SK-N-SH (cell line): ENCODE results near the gene CEP250.

ENCODE experiments used
- POLR2AphosphoS5 ChIP-seq: IDR thresholded peaks from 2 replicates; pipeline ENCODE4 v1.6.1; 2012; ENCODE audit warnings: low read depth, low read length
- RAD21 ChIP-seq: IDR thresholded peaks from 2 replicates; pipeline ENCODE4 v1.6.1; 2012; ENCODE audit warnings: mild to moderate bottlenecking, low read length
- RFX5 ChIP-seq: IDR thresholded peaks from 2 replicates; pipeline ENCODE4 v1.6.1; 2012; ENCODE audit warnings: mild to moderate bottlenecking, improper control_type of control experiment, low read length
- SIN3A ChIP-seq: IDR thresholded peaks from 2 replicates; pipeline ENCODE4 v1.6.1; 2012; ENCODE audit warnings: low read depth, mild to moderate bottlenecking, low read length, moderate library complexity, borderline replicate concordance
- TF ChIP-seq, protein P1 (sequence below): fragments of 200-600 bp; sonication (generic); IDR thresholded peaks from 2 replicates; pipeline ENCODE4 v1.6.1; 2017; ENCODE audit warnings: antibody characterized with exemption, mild to moderate bottlenecking, moderate library complexity
- TF ChIP-seq, protein P2 (sequence below): IDR thresholded peaks from 2 replicates; pipeline ENCODE4 v1.4.0; 2012; ENCODE audit warnings: low read depth

DNA sequence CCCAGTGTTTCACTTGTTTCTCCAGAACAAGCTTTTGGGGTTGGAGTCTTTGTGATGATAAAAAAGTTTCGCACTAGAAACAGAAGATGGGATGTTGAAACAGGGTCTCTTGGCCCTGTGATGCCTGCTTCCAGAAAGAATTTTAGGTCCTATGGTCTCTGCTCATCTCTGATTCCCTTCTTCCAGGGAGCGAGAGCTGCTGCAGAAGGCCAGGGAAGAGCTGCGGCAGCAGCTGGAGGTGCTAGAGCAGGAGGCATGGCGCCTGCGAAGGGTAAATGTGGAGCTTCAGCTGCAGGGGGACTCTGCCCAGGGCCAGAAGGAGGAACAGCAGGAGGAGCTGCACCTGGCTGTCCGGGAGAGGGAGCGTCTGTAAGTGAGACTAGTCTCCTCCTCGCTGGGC lies 18.3 kb downstream of the CEP250 start:
- TF ChIP-seq, protein P1, sequence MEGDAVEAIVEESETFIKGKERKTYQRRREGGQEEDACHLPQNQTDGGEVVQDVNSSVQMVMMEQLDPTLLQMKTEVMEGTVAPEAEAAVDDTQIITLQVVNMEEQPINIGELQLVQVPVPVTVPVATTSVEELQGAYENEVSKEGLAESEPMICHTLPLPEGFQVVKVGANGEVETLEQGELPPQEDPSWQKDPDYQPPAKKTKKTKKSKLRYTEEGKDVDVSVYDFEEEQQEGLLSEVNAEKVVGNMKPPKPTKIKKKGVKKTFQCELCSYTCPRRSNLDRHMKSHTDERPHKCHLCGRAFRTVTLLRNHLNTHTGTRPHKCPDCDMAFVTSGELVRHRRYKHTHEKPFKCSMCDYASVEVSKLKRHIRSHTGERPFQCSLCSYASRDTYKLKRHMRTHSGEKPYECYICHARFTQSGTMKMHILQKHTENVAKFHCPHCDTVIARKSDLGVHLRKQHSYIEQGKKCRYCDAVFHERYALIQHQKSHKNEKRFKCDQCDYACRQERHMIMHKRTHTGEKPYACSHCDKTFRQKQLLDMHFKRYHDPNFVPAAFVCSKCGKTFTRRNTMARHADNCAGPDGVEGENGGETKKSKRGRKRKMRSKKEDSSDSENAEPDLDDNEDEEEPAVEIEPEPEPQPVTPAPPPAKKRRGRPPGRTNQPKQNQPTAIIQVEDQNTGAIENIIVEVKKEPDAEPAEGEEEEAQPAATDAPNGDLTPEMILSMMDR: no peak
- TF ChIP-seq RAD21 (no peak), SIN3A (no peak), POLR2AphosphoS5 (no peak), RFX5 (no peak)
- TF ChIP-seq, protein P2, sequence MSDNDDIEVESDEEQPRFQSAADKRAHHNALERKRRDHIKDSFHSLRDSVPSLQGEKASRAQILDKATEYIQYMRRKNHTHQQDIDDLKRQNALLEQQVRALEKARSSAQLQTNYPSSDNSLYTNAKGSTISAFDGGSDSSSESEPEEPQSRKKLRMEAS: no peak
